ENCODE measurements around the gene BFAR. TPM values are rescaled to one million over a fixed set of nuclear protein-coding genes. Genes with fewer than 3 reads are reported as not detected.

Gene BFAR
- total and polyA plus RNA-seq, 9 of the 15 experiments (the other 6 are each of a cell fraction or from before 2014, with no cell fraction given) = 45.0 to 82.6 (median 60.4) TPM

- no peak for TF ChIP-seq TEAD2 (tag; IDR thresholded peaks at IDR 0.05)
- TF ChIP-seq RCOR1 (IDR thresholded peaks at IDR 0.05; ENCODE audit: borderline replicate concordance in 1 of 2, low read depth in 2 of 2, low read length in 2 of 2) = no peak; a peak in 1 of 4 replicates
- TF ChIP-seq SIRT6 (IDR thresholded peaks at IDR 0.05; ENCODE audit: low read depth, low read length) = no peak
- TF ChIP-seq ATF1 (CRISPR knock-in tag; IDR thresholded peaks at IDR 0.05) = no peak
- TF ChIP-seq ATF1 (tag; IDR thresholded peaks at IDR 0.05) = peak; percentile 93
- TF ChIP-seq ZNF699 (CRISPR knock-in tag; IDR thresholded peaks at IDR 0.05; ENCODE audit: insufficient replicate concordance) = no peak
- TF ChIP-seq VEZF1 (CRISPR knock-in tag; IDR thresholded peaks at IDR 0.05) = peak; percentile 74
- TF ChIP-seq NEUROD1 (IDR thresholded peaks at IDR 0.05; ENCODE audit: borderline replicate concordance, low read depth, low read length, partially characterized antibody) = no peak
- TF ChIP-seq JUN (IDR thresholded peaks at IDR 0.05; ENCODE audit: borderline replicate concordance, low read depth, low read length) = peak; percentile 31; the same call in 1 of the 2 replicates
- TF ChIP-seq JUN (CRISPR knock-in tag; IDR thresholded peaks at IDR 0.05; ENCODE audit: borderline replicate concordance) = peak; percentile 85; the same call in 1 of the 2 replicates
- TF ChIP-seq PHF8 (IDR thresholded peaks at IDR 0.05; ENCODE audit: borderline replicate concordance, low read length) = peak; percentile 94; the same call in 1 of the 2 replicates
- TF ChIP-seq KAT2B (IDR thresholded peaks at IDR 0.05; ENCODE audit: low read depth, low read length) = no peak
- peak; percentile 65 for TF ChIP-seq MGA (IDR thresholded peaks at IDR 0.05)
- no peak for TF ChIP-seq ZNF586 (CRISPR knock-in tag; conservative IDR thresholded peaks at IDR 0.05)
Measured at GRCh38 chr16:14629919-14630619, 2.7 kb upstream of the BFAR start, which contains the start of gene PARN (continued).

Measured in K562 (cell line).